Measurements from ENCODE around the gene PPP1R3D. TPM values are rescaled to one million over a fixed set of nuclear protein-coding genes. Genes with fewer than 3 reads are reported as not detected.
A peak's percentile ranks its signal among the peaks of the same experiment; 100 is the strongest.

Gene PPP1R3D
- total and polyA plus RNA-seq, 9 of the 15 experiments (the other 6 are each of a cell fraction or from before 2014, with no cell fraction given), result 0.35 to 3.3 (median 1.8) TPM

DNA sequence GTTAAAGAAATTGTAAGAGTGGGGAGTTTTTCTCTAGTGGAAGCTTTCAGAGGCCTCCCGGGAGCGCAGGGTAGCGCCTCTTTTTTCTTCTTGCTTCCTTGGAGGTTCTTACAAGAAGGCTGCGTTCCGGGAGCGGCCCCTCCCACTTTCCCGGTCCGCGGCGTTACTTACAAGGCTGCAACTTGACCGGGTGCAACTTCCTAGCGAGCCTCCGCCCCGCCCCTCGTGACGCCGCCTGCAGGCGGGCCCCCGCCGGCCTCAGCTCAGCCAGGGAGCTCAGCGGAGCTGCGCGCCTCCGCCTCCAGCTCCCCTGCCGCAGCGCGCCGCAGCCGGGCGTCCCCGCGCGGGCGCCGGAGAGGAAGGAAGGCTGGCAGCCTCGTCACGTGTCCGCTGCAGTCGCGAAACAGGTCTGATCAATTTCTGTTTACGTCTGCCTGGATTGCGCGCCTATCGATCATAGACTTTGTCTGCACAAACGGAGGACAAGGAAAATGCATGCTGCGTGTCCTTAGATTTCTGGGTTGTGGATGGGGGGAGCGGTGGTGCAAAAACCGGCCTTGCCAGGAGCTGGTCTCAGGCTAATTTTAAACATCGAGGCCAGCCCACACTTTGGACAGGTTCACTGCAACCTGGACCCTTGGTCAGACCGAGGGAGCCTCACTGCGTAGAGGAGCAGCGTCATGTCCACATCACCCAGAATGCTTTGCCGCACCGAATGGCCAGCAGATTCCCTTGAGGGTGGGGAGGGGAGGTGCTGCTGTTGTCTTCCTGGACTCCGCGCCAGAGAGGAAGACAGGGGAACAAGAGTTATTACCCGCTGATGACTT lies at the start of gene PPP1R3D, which contains the start of gene FAM217B (continued):
- TF ChIP-seq, protein P1, sequence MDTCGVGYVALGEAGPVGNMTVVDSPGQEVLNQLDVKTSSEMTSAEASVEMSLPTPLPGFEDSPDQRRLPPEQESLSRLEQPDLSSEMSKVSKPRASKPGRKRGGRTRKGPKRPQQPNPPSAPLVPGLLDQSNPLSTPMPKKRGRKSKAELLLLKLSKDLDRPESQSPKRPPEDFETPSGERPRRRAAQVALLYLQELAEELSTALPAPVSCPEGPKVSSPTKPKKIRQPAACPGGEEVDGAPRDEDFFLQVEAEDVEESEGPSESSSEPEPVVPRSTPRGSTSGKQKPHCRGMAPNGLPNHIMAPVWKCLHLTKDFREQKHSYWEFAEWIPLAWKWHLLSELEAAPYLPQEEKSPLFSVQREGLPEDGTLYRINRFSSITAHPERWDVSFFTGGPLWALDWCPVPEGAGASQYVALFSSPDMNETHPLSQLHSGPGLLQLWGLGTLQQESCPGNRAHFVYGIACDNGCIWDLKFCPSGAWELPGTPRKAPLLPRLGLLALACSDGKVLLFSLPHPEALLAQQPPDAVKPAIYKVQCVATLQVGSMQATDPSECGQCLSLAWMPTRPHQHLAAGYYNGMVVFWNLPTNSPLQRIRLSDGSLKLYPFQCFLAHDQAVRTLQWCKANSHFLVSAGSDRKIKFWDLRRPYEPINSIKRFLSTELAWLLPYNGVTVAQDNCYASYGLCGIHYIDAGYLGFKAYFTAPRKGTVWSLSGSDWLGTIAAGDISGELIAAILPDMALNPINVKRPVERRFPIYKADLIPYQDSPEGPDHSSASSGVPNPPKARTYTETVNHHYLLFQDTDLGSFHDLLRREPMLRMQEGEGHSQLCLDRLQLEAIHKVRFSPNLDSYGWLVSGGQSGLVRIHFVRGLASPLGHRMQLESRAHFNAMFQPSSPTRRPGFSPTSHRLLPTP (IDR thresholded peaks at IDR 0.05; ENCODE audit: borderline replicate concordance, extremely low read depth, insufficient read length), result no peak
- TF ChIP-seq, protein P2, sequence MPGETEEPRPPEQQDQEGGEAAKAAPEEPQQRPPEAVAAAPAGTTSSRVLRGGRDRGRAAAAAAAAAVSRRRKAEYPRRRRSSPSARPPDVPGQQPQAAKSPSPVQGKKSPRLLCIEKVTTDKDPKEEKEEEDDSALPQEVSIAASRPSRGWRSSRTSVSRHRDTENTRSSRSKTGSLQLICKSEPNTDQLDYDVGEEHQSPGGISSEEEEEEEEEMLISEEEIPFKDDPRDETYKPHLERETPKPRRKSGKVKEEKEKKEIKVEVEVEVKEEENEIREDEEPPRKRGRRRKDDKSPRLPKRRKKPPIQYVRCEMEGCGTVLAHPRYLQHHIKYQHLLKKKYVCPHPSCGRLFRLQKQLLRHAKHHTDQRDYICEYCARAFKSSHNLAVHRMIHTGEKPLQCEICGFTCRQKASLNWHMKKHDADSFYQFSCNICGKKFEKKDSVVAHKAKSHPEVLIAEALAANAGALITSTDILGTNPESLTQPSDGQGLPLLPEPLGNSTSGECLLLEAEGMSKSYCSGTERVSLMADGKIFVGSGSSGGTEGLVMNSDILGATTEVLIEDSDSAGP (CRISPR knock-in tag; IDR thresholded peaks at IDR 0.05), result no peak
- TF ChIP-seq FOXP1 (CRISPR knock-in tag; IDR thresholded peaks at IDR 0.05) (0 out of 2 replicates have a peak, but pooled peaks have one; percentile 7), DIDO1 (tag; IDR thresholded peaks at IDR 0.05; ENCODE audit: low read depth) (no peak), MCM7 (IDR thresholded peaks at IDR 0.05) (no peak), OTX1 (CRISPR knock-in tag; IDR thresholded peaks at IDR 0.05) (no peak), PCBP1 (IDR thresholded peaks at IDR 0.05; ENCODE audit: low read depth, low read length, poor library complexity, severe bottlenecking) (no peak)
- TF ChIP-seq, protein P3, sequence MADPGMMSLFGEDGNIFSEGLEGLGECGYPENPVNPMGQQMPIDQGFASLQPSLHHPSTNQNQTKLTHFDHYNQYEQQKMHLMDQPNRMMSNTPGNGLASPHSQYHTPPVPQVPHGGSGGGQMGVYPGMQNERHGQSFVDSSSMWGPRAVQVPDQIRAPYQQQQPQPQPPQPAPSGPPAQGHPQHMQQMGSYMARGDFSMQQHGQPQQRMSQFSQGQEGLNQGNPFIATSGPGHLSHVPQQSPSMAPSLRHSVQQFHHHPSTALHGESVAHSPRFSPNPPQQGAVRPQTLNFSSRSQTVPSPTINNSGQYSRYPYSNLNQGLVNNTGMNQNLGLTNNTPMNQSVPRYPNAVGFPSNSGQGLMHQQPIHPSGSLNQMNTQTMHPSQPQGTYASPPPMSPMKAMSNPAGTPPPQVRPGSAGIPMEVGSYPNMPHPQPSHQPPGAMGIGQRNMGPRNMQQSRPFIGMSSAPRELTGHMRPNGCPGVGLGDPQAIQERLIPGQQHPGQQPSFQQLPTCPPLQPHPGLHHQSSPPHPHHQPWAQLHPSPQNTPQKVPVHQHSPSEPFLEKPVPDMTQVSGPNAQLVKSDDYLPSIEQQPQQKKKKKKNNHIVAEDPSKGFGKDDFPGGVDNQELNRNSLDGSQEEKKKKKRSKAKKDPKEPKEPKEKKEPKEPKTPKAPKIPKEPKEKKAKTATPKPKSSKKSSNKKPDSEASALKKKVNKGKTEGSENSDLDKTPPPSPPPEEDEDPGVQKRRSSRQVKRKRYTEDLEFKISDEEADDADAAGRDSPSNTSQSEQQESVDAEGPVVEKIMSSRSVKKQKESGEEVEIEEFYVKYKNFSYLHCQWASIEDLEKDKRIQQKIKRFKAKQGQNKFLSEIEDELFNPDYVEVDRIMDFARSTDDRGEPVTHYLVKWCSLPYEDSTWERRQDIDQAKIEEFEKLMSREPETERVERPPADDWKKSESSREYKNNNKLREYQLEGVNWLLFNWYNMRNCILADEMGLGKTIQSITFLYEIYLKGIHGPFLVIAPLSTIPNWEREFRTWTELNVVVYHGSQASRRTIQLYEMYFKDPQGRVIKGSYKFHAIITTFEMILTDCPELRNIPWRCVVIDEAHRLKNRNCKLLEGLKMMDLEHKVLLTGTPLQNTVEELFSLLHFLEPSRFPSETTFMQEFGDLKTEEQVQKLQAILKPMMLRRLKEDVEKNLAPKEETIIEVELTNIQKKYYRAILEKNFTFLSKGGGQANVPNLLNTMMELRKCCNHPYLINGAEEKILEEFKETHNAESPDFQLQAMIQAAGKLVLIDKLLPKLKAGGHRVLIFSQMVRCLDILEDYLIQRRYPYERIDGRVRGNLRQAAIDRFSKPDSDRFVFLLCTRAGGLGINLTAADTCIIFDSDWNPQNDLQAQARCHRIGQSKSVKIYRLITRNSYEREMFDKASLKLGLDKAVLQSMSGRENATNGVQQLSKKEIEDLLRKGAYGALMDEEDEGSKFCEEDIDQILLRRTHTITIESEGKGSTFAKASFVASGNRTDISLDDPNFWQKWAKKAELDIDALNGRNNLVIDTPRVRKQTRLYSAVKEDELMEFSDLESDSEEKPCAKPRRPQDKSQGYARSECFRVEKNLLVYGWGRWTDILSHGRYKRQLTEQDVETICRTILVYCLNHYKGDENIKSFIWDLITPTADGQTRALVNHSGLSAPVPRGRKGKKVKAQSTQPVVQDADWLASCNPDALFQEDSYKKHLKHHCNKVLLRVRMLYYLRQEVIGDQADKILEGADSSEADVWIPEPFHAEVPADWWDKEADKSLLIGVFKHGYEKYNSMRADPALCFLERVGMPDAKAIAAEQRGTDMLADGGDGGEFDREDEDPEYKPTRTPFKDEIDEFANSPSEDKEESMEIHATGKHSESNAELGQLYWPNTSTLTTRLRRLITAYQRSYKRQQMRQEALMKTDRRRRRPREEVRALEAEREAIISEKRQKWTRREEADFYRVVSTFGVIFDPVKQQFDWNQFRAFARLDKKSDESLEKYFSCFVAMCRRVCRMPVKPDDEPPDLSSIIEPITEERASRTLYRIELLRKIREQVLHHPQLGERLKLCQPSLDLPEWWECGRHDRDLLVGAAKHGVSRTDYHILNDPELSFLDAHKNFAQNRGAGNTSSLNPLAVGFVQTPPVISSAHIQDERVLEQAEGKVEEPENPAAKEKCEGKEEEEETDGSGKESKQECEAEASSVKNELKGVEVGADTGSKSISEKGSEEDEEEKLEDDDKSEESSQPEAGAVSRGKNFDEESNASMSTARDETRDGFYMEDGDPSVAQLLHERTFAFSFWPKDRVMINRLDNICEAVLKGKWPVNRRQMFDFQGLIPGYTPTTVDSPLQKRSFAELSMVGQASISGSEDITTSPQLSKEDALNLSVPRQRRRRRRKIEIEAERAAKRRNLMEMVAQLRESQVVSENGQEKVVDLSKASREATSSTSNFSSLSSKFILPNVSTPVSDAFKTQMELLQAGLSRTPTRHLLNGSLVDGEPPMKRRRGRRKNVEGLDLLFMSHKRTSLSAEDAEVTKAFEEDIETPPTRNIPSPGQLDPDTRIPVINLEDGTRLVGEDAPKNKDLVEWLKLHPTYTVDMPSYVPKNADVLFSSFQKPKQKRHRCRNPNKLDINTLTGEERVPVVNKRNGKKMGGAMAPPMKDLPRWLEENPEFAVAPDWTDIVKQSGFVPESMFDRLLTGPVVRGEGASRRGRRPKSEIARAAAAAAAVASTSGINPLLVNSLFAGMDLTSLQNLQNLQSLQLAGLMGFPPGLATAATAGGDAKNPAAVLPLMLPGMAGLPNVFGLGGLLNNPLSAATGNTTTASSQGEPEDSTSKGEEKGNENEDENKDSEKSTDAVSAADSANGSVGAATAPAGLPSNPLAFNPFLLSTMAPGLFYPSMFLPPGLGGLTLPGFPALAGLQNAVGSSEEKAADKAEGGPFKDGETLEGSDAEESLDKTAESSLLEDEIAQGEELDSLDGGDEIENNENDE (IDR thresholded peaks at IDR 0.05; ENCODE audit: low read depth, low read length), result no peak
